SU-DHL-6 (cell line): ENCODE data around the gene FARS2.

Experiments used
- CTCF ChIP-seq: fragments of 200-600 bp; sonication (generic); IDR thresholded peaks from one replicate; pipeline ENCODE4 v1.5.1; 2017; ENCODE audit warnings: antibody characterized with exemption, mild to moderate bottlenecking, low read length, moderate library complexity; ENCODE audit not compliant: insufficient read depth, poor library complexity, severe bottlenecking
- EZH2phosphoT487 ChIP-seq: fragments of 200-600 bp; sonication (generic), shearing (Covaris generic); conservative IDR thresholded peaks from 2 replicates; pipeline ENCODE4 v1.6.1; 2018; ENCODE audit warnings: mild to moderate bottlenecking, antibody characterized with exemption, low read length, moderate library complexity, mixed read lengths

- TF ChIP-seq CTCF (no peak), EZH2phosphoT487 (no peak)
Measured at GRCh38 chr6:5645328-5646290, 384.3 kb downstream of the FARS2 start.
